B cell (primary cell): Measurements from ENCODE around the gene KCNT2.

Experiments
- EZH2 ChIP-seq: IDR thresholded peaks from 2 replicates; pipeline ENCODE4 v1.6.1; 2012; ENCODE audit warnings: borderline replicate concordance, low read depth, mild to moderate bottlenecking, moderate library complexity, low read length; ENCODE audit not compliant: insufficient read depth, poor library complexity, severe bottlenecking
- TF ChIP-seq, protein P1 (sequence below): fragments of 200-600 bp; IDR thresholded peaks from one replicate; pipeline ENCODE4 v1.8.0; 2022; ENCODE audit warnings: antibody characterized with exemption, mild to moderate bottlenecking

DNA sequence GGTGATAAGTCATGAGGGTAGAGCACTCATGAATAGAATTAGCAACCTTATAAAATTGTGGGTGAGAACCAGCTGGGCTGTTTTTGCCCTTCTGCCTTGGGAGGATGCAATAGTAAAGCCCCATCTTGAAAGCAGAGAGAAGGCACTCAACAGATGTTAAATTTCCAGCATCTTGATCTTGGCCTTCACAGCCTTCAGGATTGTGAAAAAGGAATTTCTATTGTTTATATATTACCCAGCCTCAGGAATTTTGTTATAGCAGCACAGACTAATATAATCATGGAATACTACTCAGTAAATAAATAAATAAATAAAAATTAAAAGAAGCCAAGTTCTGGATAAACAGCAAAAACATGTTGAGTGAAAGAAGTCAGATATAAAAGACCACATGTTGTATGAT lies 175.2 kb downstream of the KCNT2 start:
- TF ChIP-seq, protein P1, sequence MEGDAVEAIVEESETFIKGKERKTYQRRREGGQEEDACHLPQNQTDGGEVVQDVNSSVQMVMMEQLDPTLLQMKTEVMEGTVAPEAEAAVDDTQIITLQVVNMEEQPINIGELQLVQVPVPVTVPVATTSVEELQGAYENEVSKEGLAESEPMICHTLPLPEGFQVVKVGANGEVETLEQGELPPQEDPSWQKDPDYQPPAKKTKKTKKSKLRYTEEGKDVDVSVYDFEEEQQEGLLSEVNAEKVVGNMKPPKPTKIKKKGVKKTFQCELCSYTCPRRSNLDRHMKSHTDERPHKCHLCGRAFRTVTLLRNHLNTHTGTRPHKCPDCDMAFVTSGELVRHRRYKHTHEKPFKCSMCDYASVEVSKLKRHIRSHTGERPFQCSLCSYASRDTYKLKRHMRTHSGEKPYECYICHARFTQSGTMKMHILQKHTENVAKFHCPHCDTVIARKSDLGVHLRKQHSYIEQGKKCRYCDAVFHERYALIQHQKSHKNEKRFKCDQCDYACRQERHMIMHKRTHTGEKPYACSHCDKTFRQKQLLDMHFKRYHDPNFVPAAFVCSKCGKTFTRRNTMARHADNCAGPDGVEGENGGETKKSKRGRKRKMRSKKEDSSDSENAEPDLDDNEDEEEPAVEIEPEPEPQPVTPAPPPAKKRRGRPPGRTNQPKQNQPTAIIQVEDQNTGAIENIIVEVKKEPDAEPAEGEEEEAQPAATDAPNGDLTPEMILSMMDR = no peak
- no peak for TF ChIP-seq EZH2
